KMS-11 (cell line): ENCODE measurements around the gene AQP5.

Experiments used
- H2AFZ ChIP-seq: fragments of 200-600 bp; sonication (generic); 2 replicates; pipeline ENCODE4 v1.6.1; 2016; ENCODE audit warnings: antibody characterized with exemption, mixed run types, low read depth
- H3K27ac ChIP-seq: fragments of 200-600 bp; sonication (generic); 2 replicates; pipeline ENCODE4 v1.6.1; 2016; ENCODE audit warnings: mild to moderate bottlenecking, mixed run types
- H3K27me3 ChIP-seq: fragments of 200-600 bp; sonication (generic); 2 replicates; pipeline ENCODE4 v1.6.1; 2017; ENCODE audit warnings: mild to moderate bottlenecking, low read depth, mixed run types, moderate library complexity; ENCODE audit not compliant: insufficient read depth
- H3K36me3 ChIP-seq: fragments of 200-600 bp; sonication (generic); 2 replicates; pipeline ENCODE4 v1.6.1; 2017; ENCODE audit warnings: mild to moderate bottlenecking, mixed run types; ENCODE audit not compliant: insufficient read depth
- H3K4me1 ChIP-seq: fragments of 200-600 bp; sonication (generic); 2 replicates; pipeline ENCODE4 v1.6.1; 2016; ENCODE audit warnings: mild to moderate bottlenecking, low read depth, mixed run types; ENCODE audit not compliant: poor library complexity, severe bottlenecking
- H3K4me2 ChIP-seq: fragments of 200-600 bp; sonication (generic); 2 replicates; pipeline ENCODE4 v1.7.0; 2016; ENCODE audit warnings: mild to moderate bottlenecking, mixed run types
- H3K4me3 ChIP-seq: fragments of 200-600 bp; sonication (generic); IDR thresholded peaks from 2 replicates; pipeline ENCODE4 v1.6.1; 2017; ENCODE audit warnings: low read depth, low read length, mixed read lengths; ENCODE audit not compliant: insufficient read depth
- H3K79me2 ChIP-seq: fragments of 200-600 bp; sonication (generic); 2 replicates; pipeline ENCODE4 v1.6.1; 2016; ENCODE audit warnings: low read depth, mixed run types; ENCODE audit not compliant: insufficient read depth
- H3K9ac ChIP-seq: fragments of 200-600 bp; sonication (generic); 2 replicates; pipeline ENCODE4 v1.6.1; 2016; ENCODE audit warnings: mild to moderate bottlenecking, mixed run types
- H4K20me1 ChIP-seq: fragments of 200-600 bp; sonication (generic); 2 replicates; pipeline ENCODE4 v1.6.1; 2016; ENCODE audit warnings: mild to moderate bottlenecking, mixed run types; ENCODE audit not compliant: insufficient read depth
- CTCF ChIP-seq: fragments of 200-600 bp; sonication (generic); conservative IDR thresholded peaks from 2 replicates; pipeline ENCODE4 v1.6.1; 2017; ENCODE audit warnings: low read depth, mild to moderate bottlenecking, antibody characterized with exemption, low read length, moderate library complexity, mixed read lengths

The AQP5 gene

GRCh38 chr12:49970658-49971057 lies 9.0 kb downstream of the AQP5 start:
- Histone ChIP-seq H3K79me2 (no peaks in the 10 kb centered on the region), H3K9ac (no peak overlapping the region), H4K20me1 (no peaks in the 10 kb centered on the region), H3K27me3 (peaks cover 58% of the 10 kb centered on the region), H3K27ac (no peak overlapping the region), H3K4me1 (peaks cover 7% of the 10 kb centered on the region), H3K4me2 (no peak overlapping the region), H3K36me3 (no peaks in the 10 kb centered on the region), H2AFZ (no peak overlapping the region), H3K4me3 (no peak overlapping the region)
- TF ChIP-seq CTCF: no peak

- Histone ChIP-seq H4K20me1 (no peaks in the 10 kb centered on the region), H3K27ac (no peak overlapping the region), H3K4me1 (peaks cover 7% of the 10 kb centered on the region), H3K79me2 (no peaks in the 10 kb centered on the region), H3K4me2 (no peak overlapping the region), H3K36me3 (no peaks in the 10 kb centered on the region), H3K9ac (no peak overlapping the region), H3K27me3 (peaks cover 53% of the 10 kb centered on the region), H2AFZ (no peak overlapping the region), H3K4me3 (no peak overlapping the region)
- no peak for TF ChIP-seq CTCF
These were observed 9.5 kb downstream of the AQP5 start for GRCh38 chr12:49971141-49971540.

GRCh38 chr12:49972129-49972528 lies 10.5 kb downstream of the AQP5 start:
- Histone ChIP-seq H3K79me2 (no peaks in the 10 kb centered on the region), H2AFZ (no peak overlapping the region), H3K27me3 (peaks cover 48% of the 10 kb centered on the region), H4K20me1 (no peaks in the 10 kb centered on the region), H3K27ac (no peak overlapping the region), H3K4me1 (peaks cover 3% of the 10 kb centered on the region), H3K9ac (no peak overlapping the region), H3K4me2 (no peak overlapping the region), H3K36me3 (no peaks in the 10 kb centered on the region), H3K4me3 (no peak overlapping the region)
- no peak for TF ChIP-seq CTCF

GRCh38 chr12:49972641-49973360 lies 11.1 kb downstream of the AQP5 start, which contains the start of gene AQP6:
Gene AQP6 (plus strand): TSS chr12:49972947. CDS start chr12:49973174, 227 bp downstream.
- H3K9ac ChIP-seq: no peak within 1 kb of the TSS
- no peak within 1 kb of the TSS for H3K27ac ChIP-seq
- H3K27me3 ChIP-seq: peaks cover 48% of the 10 kb centered on the region
- H3K4me3 ChIP-seq: no peak within 1 kb of the TSS
- TF ChIP-seq CTCF: no peak
- H3K36me3 ChIP-seq: no peaks in the 10 kb centered on the region
- H3K79me2 ChIP-seq: no peaks in the 10 kb centered on the region
- peaks cover under 1% of the 10 kb centered on the region for H3K4me1 ChIP-seq
- H4K20me1 ChIP-seq: no peaks in the 10 kb centered on the region
- no peak within 1 kb of the TSS for H3K4me2 ChIP-seq
- no peak within 1 kb of the TSS for H2AFZ ChIP-seq
